ENCODE measurements around the gene PRKACA.

DNA sequence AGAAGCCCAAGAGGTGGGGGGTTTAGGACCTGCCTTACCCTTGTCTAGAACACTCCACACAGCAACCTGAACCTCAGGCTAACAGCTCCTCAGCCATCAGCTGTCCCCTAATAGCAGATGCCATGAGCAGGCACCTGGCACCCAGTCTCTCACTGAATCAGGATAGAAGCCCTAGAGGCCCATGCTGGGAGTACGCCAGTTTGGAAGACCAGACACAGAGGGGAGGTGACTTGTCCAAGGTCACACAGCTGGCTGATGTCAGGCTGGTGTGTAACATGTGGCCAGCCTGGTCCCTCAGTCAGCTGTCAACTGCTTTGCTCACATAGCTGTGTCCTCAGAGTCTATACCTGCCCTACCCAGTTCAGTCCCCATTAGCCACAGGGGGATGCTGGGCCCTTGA, 14.3 kb downstream of the PRKACA start:
- TF ChIP-seq, protein P1, sequence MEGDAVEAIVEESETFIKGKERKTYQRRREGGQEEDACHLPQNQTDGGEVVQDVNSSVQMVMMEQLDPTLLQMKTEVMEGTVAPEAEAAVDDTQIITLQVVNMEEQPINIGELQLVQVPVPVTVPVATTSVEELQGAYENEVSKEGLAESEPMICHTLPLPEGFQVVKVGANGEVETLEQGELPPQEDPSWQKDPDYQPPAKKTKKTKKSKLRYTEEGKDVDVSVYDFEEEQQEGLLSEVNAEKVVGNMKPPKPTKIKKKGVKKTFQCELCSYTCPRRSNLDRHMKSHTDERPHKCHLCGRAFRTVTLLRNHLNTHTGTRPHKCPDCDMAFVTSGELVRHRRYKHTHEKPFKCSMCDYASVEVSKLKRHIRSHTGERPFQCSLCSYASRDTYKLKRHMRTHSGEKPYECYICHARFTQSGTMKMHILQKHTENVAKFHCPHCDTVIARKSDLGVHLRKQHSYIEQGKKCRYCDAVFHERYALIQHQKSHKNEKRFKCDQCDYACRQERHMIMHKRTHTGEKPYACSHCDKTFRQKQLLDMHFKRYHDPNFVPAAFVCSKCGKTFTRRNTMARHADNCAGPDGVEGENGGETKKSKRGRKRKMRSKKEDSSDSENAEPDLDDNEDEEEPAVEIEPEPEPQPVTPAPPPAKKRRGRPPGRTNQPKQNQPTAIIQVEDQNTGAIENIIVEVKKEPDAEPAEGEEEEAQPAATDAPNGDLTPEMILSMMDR (IDR thresholded peaks at IDR 0.05): no peak
- TF ChIP-seq POLR2A (IDR thresholded peaks at IDR 0.05): no peak
- TF ChIP-seq POLR2AphosphoS5 (IDR thresholded peaks at IDR 0.05): no peak

All from prostate gland (tissue), 2 donors.